ENCODE measurements around the gene DENND5A. TPM values are rescaled to one million over a fixed set of nuclear protein-coding genes. Genes with fewer than 3 reads are reported as not detected.

Gene DENND5A
- total RNA-seq, 2 donors from 2014 or later, result 22.1 to 31.3 TPM

- 86 to 91% methylated on average over 3 of the region's 3 CpGs for WGBS, 2 donors
- H3K4me1 ChIP-seq, result peaks cover 23% of the 10 kb centered on the region
- ATAC-seq (no peak), DNase-seq (no peak)
- H3K27ac ChIP-seq, result peak overlapping the region in 1 of 4 donors; percentile 84
- no peak overlapping the region for H3K4me3 ChIP-seq
- H3K27me3 ChIP-seq, result no peaks in the 10 kb centered on the region
- no peaks in the 10 kb centered on the region for H3K9me3 ChIP-seq
- no peaks in the 10 kb centered on the region for H3K36me3 ChIP-seq (replicated peaks in 1 of 2; ENCODE audit: insufficient read depth in 1 of 2, low read depth in 2 of 2)
- TF ChIP-seq POLR2A (IDR thresholded peaks at IDR 0.05), result no peak
- TF ChIP-seq, protein P1, sequence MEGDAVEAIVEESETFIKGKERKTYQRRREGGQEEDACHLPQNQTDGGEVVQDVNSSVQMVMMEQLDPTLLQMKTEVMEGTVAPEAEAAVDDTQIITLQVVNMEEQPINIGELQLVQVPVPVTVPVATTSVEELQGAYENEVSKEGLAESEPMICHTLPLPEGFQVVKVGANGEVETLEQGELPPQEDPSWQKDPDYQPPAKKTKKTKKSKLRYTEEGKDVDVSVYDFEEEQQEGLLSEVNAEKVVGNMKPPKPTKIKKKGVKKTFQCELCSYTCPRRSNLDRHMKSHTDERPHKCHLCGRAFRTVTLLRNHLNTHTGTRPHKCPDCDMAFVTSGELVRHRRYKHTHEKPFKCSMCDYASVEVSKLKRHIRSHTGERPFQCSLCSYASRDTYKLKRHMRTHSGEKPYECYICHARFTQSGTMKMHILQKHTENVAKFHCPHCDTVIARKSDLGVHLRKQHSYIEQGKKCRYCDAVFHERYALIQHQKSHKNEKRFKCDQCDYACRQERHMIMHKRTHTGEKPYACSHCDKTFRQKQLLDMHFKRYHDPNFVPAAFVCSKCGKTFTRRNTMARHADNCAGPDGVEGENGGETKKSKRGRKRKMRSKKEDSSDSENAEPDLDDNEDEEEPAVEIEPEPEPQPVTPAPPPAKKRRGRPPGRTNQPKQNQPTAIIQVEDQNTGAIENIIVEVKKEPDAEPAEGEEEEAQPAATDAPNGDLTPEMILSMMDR (IDR thresholded peaks at IDR 0.05), result no peak
- intact Hi-C loops (cut with DNase I), result no loop called here
Observed at GRCh38 chr11:9232482-9232881, 32.7 kb downstream of the DENND5A start.

DNA sequence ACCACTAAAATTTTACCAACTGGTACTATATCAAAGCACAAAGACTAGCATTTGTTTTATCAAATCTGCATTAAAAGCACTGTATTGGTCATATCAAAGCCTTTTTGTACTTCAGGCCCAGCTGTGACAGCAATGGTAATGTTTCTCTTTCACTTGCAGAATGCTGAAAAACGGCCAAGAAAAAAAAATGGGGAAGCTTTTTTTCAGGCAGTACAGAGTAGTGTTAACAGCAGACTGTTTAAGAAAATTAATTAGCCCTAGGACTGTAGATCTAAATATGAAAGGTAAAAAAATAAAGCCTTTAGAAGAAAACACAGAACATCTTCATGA, 33.3 kb downstream of the DENND5A start:
- peak overlapping the region in 3 of 4 donors; percentile 61 to 84 (median 70) for H3K27ac ChIP-seq
- no peaks in the 10 kb centered on the region for H3K36me3 ChIP-seq (replicated peaks in 1 of 2; ENCODE audit: insufficient read depth in 1 of 2, low read depth in 2 of 2)
- no peaks in the 10 kb centered on the region for H3K9me3 ChIP-seq
- no peak overlapping the region for H3K4me3 ChIP-seq
- peak; percentile 48 for ATAC-seq
- 0% methylated on average over 1 of the region's 1 CpG for WGBS, 2 donors
- TF ChIP-seq, protein P1 (IDR thresholded peaks at IDR 0.05), result no peak
- TF ChIP-seq POLR2A (IDR thresholded peaks at IDR 0.05), result no peak
- no peaks in the 10 kb centered on the region for H3K27me3 ChIP-seq
- DNase-seq, result peak in 3 of 4 donors; percentile 16 to 42 (median 23)
- peaks cover 26% of the 10 kb centered on the region for H3K4me1 ChIP-seq
- intact Hi-C loops (cut with DNase I), result no loop called here

DNA sequence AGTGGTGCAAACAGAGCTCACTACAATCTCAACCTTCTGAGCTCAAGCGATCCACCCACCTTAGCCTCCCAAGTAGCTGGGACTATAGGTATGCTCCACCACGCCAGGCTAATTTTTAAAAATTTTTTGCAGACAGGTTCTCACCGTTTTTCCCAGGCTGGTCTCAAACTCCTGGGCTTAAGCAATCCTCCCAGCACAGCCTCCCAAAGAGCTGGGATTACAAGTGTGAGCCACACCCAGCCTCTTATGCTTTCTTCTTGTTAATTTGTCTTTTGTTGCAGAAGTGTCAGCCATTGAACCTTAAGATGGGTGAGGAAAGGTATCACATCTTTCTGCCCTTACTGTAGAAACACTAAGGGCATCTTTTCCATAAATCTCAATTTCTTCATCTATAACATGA, 34.9 kb downstream of the DENND5A start:
- DNase-seq, result no peak
- Histone ChIP-seq H3K36me3 (replicated peaks in 1 of 2; ENCODE audit: insufficient read depth in 1 of 2, low read depth in 2 of 2) (no peaks in the 10 kb centered on the region), H3K4me3 (no peak overlapping the region), H3K27ac (no peak overlapping the region), H3K27me3 (no peaks in the 10 kb centered on the region), H3K9me3 (no peaks in the 10 kb centered on the region), H3K4me1 (peaks cover 26% of the 10 kb centered on the region)
- no peak for ATAC-seq
- WGBS, 2 donors, result 82 to 93% methylated on average over 3 of the region's 3 CpGs
- TF ChIP-seq, protein P1 (IDR thresholded peaks at IDR 0.05), result no peak
- TF ChIP-seq POLR2A (IDR thresholded peaks at IDR 0.05), result no peak
- intact Hi-C loops (cut with DNase I), result no loop called here

GRCh38 chr11:9228091-9228490, 37.1 kb downstream of the DENND5A start:
- no peaks in the 10 kb centered on the region for H3K36me3 ChIP-seq (replicated peaks in 1 of 2; ENCODE audit: insufficient read depth in 1 of 2, low read depth in 2 of 2)
- no peak overlapping the region for H3K4me3 ChIP-seq
- 80 to 81% methylated on average over 4 to 5 of the region's 5 CpGs for whole genome bisulfite sequencing, 2 donors
- H3K27ac ChIP-seq, result no peak overlapping the region
- no peak for TF ChIP-seq POLR2A (IDR thresholded peaks at IDR 0.05)
- TF ChIP-seq, protein P1 (IDR thresholded peaks at IDR 0.05), result no peak
- intact Hi-C loops (cut with DNase I), result no loop called here
- no peaks in the 10 kb centered on the region for H3K27me3 ChIP-seq
- peaks cover 26% of the 10 kb centered on the region for H3K4me1 ChIP-seq
- H3K9me3 ChIP-seq, result no peaks in the 10 kb centered on the region
- ATAC-seq (no peak), DNase-seq (no peak)

- Histone ChIP-seq H3K27ac (no peak overlapping the region), H3K27me3 (no peaks in the 10 kb centered on the region), H3K9me3 (no peaks in the 10 kb centered on the region), H3K4me1 (peaks cover 17% of the 10 kb centered on the region), H3K4me3 (no peak overlapping the region), H3K36me3 (replicated peaks in 1 of 2; ENCODE audit: insufficient read depth in 1 of 2, low read depth in 2 of 2) (no peaks in the 10 kb centered on the region)
- DNase-seq (no peak), ATAC-seq (no peak)
- intact Hi-C loops (cut with DNase I), result no loop called here
- TF ChIP-seq, protein P1 (IDR thresholded peaks at IDR 0.05), result no peak
- no peak for TF ChIP-seq POLR2A (IDR thresholded peaks at IDR 0.05)
- 87 to 93% methylated on average over 1 of the region's 1 CpG for WGBS, 2 donors
Observed at GRCh38 chr11:9225748-9226298, 39.3 kb downstream of the DENND5A start.

All from body of pancreas (tissue), 4 donors.